ENCODE results near the gene PEX14.

Gene PEX14

DNA sequence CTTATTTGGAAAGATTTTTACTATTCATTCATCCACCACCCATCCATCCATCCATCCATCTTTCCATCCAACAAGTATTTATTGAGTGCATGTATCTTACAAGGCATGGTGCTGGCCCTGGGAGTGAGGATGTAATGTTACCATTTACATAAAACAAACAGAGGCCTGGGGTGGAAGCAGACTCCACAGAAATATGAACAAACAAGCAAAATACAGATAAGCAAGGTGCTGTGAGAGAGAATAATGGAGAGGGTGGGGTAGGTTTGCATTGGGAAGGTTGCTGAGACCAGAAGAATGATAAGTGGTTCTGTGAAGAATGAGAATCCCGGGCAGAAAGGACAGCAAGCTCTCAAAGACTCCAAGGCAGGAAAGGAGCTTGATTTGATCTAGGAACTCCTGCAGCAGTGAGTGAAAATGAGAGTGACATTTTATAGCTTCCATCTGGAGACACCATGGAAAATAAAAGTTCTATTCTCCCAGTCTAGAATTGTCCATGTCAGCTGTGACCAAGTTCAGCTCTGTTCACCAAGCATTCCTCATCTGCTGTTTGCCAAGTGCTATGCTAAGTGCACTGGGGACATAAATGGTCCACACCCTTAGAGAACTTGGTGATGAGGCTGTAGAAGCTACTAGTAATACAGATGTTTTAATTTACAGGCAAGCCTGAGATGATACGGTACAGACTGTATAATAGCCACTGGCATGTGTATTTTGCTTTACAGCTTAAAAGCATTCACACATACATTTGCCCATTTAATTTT is 75.3 kb downstream of the PEX14 start:
- DNase-seq, result no peak

GRCh38 chr1:10553118-10553517 is 78.4 kb downstream of the PEX14 start:
- DNase-seq, result no peak

GRCh38 chr1:10555635-10556429 is 81.1 kb downstream of the PEX14 start:
- DNase-seq, result no peak

GRCh38 chr1:10556430-10557005 is 81.8 kb downstream of the PEX14 start:
- no peak for DNase-seq

DNA sequence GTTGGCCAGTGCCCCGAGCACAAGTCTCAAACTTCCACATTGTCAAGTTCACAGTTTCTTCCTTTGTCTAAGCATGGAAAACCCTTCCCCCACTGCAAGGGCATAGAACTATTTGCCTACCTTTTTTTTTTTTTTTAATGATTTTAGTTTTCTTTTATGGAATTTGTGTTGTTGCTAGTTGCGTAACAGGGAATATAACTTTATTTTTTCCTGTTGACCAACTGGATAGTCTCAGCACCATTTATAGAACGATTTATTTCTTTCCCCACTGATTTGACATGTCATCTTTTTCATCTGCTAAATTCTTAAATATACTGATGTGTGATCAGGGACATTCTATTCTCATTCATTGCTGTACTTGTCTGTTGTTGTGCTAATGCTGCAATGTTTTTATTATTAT is 83.0 kb downstream of the PEX14 start:
- DNase-seq, result no peak

- DNase-seq, result no peak
Observed at GRCh38 chr1:10559386-10559785, 84.6 kb downstream of the PEX14 start.

DNA sequence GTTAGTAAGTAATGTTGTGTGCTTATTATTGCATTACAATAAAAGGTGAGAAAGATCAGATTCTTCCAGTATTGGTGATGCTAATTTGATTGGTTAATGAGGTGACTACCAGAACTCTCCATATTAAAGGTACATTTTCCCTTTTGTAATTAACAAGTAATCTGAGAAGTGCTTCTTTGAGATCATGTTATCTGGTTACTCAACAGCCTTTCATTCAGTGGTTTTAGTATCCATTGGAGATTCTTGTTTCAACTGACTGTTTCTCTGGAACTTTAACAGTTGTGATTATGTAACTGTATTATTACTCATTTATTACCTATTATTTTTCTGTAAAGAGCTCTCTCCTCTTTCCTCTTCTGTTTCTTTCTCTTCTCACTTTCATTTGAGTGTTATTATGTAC is 86.7 kb downstream of the PEX14 start:
- no peak for DNase-seq

- no peak for DNase-seq
Observed at GRCh38 chr1:10561955-10562354, 87.2 kb downstream of the PEX14 start.

- DNase-seq, result no peak
Observed at GRCh38 chr1:10564063-10564462, 89.3 kb downstream of the PEX14 start.

GRCh38 chr1:10569531-10569930 is 94.8 kb downstream of the PEX14 start:
- no peak for DNase-seq

GRCh38 chr1:10575616-10576015 is 100.9 kb downstream of the PEX14 start:
- DNase-seq, result no peak

DNA sequence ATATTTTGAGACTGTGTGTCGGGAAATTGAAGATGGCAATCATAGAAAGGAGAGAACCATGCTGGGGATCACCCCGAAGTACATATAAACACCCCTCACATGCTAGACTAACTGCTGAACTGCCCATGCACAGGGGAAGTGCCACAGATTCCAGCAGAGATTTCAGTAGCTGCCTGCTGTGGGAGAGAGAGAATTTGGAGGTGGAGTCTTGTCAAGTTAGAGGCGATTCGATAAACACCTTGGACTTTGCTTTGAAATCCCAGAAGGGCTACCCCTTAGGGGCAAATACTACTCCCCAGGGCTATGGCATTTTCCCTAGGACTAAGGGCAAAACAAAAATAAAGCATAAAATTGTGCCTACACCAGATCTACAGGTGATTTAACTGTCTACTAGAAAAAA is 103.3 kb downstream of the PEX14 start:
- no peak for DNase-seq

DNA sequence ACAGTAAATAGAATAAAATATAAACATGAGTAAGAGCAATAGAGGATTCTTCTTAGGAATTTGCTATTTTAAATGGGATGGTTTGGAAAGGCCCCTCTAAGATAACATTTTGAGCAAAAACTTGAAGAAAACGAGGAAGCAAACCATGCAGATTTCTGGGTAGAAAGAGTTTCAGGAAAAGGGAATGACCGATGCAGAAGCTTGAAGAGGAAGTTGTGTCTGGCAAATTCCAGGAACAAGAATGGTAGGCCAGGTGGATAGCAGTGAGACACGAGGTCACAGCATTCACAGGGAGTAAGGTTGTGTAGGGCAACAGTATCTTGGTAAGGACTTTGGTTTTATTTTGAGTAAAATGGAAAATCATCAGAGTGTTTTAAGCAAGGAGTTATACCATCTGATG is 108.9 kb downstream of the PEX14 start:
- no peak for DNase-seq

GRCh38 chr1:10585242-10585641 is 110.5 kb downstream of the PEX14 start:
- DNase-seq, result no peak

DNA sequence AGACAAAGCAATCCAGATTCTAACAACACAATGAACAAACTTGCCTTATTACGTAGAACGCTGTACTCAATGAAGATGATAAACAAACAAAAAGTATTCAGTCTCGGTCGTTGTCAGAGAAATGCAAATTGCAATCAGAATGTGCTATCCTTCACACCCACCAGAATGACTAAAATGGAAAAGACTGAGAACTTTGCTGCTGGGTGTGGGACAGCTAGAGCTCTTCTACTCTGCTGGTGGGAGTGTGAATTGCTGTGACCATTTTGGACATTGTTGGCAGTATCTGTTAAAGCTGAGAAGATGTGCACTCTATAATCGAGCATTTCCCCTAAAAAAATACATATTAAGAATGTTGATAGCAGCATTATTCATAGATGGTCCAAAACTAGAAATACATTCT is 111.4 kb downstream of the PEX14 start:
- DNase-seq, result no peak

DNA sequence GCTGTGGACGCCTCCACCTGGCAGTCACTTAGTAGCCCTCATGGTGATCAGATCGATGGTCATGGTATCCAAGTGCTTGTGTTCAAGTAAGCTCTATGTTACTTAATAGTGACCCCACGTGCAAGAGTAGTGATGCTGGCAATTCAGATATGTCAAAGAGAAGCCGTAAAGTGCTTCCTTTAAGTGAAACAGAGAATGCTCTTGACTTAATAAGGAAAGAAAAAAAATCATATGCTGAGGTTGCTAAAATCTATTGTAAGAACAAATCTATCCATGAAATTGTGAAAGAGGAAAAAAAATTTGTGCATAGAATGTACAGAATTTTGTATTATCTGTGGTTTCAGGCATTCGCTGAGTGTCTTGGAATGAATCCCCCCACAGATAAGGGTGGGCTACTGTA is 113.9 kb downstream of the PEX14 start:
- DNase-seq, result no peak

- DNase-seq, result no peak
Observed at GRCh38 chr1:10589074-10589473, 114.3 kb downstream of the PEX14 start.

- no peak for DNase-seq
Observed at GRCh38 chr1:10591010-10591409, 116.3 kb downstream of the PEX14 start.

- DNase-seq, result no peak
Observed at GRCh38 chr1:10592373-10592772, 117.6 kb downstream of the PEX14 start.

DNA sequence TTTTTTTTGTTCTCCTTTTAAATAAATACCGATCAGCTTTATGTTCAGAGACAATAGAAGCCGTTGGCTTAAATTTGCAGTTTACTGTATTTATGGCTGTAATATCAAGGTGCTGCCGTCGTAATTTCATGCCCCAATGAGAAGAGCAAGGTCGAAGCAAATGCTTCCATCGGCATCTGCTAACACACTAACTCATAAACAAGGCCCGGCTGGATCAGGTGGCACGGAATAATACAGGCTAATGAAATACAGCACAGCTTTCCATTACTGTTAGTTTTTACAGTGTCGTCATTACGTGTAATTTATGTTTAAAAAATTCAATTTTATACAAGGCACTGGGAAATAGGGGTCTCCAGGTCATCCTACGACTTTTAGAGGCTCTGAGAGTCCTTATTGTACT is 119.0 kb downstream of the PEX14 start:
- no peak for DNase-seq

DNA sequence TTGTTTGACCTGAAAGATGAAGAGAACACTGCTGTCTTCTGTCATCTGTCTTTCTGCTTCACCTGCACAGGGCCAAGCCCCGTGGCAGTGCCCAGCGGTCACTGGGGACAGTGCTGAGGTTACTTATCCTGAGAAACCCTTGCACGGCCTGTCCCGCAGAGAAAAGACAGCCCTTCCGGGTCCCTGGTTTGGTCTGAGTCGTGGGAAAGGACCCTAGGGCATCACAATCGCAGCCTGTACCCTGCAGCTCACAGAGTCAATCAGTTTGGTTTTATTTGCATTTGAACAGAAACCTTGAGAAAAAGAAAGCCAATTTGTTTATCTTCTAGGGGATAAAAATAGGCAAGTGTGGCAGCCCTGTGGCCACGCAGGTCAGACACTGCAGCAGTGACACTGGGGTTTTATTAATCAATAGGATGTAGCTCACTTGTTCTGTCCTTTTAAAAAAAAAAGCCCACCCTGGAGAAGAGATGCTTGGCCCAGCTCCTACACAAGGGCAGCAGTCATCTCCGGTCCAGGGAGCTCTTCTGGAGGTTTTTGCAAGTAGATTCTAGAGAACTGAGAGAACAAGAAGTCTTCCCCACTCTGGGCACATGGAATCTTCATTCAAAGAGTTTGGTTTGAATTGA is 120.0 kb downstream of the PEX14 start:
- no peak for DNase-seq

GRCh38 chr1:10596780-10597179 is 122.0 kb downstream of the PEX14 start:
- DNase-seq, result no peak

DNA sequence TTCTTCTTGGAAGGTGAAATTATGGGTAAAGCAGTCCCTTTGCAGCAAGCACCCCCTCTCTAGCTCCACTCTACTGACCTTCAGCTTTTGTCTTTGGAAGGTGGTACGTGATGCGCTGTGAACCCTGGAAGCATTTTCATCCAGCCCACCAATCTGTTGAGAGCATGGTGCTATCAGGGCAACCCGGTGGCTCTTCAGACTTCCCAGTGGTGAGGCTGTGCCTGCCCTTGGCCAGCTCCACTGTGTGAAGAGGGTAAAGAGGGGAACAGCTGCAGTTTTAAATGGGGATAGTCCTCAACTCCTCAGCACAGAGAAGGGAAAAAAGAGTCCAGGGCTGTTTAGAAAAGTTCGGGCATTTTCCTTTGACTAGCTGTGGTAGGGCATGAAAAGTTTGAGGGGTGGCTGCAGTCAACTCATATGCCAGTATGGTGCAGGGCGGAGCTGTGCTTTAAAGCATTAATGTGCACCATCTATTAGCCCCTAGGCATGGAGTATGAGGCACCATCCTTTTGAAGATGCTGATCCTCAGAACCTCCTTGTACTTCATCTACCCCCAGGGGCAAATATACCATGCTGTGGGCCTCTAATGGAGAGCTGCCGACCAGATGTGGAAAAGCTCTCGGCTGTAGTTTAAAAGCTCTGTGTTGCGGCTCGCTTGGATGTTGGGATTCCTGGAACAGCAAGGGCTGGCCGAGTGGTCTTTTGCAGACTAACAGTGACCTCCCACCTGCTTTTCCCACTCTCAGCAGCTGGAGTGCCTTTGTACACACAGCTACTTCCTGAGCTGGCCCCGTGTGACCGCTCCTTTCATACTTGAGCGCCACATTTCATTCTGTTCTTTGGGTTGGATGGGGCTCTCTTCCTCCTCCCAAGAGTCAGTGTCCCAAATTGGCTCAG is 123.0 kb downstream of the PEX14 start:
- no peak for DNase-seq

All from stimulated activated naive CD4-positive, alpha-beta T cell (primary cell).